Measurements from ENCODE around the gene PRPF19.

The PRPF19 gene

GRCh38 chr11:60933416-60934123, 27.2 kb upstream of the PRPF19 start:
- no peak for TF ChIP-seq CTCF (IDR thresholded peaks at IDR 0.05; ENCODE audit: low read depth, low read length)
- H3K4me3 ChIP-seq (ENCODE audit: low read depth, low read length), result no peak overlapping the region

- no peak for TF ChIP-seq CTCF (IDR thresholded peaks at IDR 0.05; ENCODE audit: low read depth, low read length)
- H3K4me3 ChIP-seq (ENCODE audit: low read depth, low read length), result no peak overlapping the region
These were observed 26.4 kb upstream of the PRPF19 start for GRCh38 chr11:60932605-60933356.

- no peak for TF ChIP-seq CTCF (IDR thresholded peaks at IDR 0.05; ENCODE audit: low read depth, low read length)
- H3K4me3 ChIP-seq (ENCODE audit: low read depth, low read length), result no peak overlapping the region
These were observed 25.5 kb upstream of the PRPF19 start for GRCh38 chr11:60931917-60932316.

- TF ChIP-seq CTCF (IDR thresholded peaks at IDR 0.05; ENCODE audit: low read depth, low read length), result no peak
- H3K4me3 ChIP-seq (ENCODE audit: low read depth, low read length), result no peak overlapping the region
These were observed 24.0 kb upstream of the PRPF19 start for GRCh38 chr11:60930394-60930793.

GRCh38 chr11:60929764-60930163, 23.4 kb upstream of the PRPF19 start:
- no peak for TF ChIP-seq CTCF (IDR thresholded peaks at IDR 0.05; ENCODE audit: low read depth, low read length)
- H3K4me3 ChIP-seq (ENCODE audit: low read depth, low read length), result no peak overlapping the region

- H3K4me3 ChIP-seq (ENCODE audit: low read depth, low read length), result no peak overlapping the region
- TF ChIP-seq CTCF (IDR thresholded peaks at IDR 0.05; ENCODE audit: low read depth, low read length), result no peak
These were observed 22.2 kb upstream of the PRPF19 start for GRCh38 chr11:60928563-60929001.

GRCh38 chr11:60927600-60927999, 21.2 kb upstream of the PRPF19 start:
- no peak for TF ChIP-seq CTCF (IDR thresholded peaks at IDR 0.05; ENCODE audit: low read depth, low read length)
- H3K4me3 ChIP-seq (ENCODE audit: low read depth, low read length), result no peak overlapping the region

All from WI38 (cell line).